Measurements from ENCODE around the gene RIN3. TPM values are rescaled to one million over a fixed set of nuclear protein-coding genes. Genes with fewer than 3 reads are reported as not detected.

The RIN3 gene
- total and polyA plus RNA-seq, 10 of the 15 experiments (the other 5 are each of a cell fraction or from before 2014, with no cell fraction given), result 0.91 to 23.3 (median 6.3) TPM

DNA sequence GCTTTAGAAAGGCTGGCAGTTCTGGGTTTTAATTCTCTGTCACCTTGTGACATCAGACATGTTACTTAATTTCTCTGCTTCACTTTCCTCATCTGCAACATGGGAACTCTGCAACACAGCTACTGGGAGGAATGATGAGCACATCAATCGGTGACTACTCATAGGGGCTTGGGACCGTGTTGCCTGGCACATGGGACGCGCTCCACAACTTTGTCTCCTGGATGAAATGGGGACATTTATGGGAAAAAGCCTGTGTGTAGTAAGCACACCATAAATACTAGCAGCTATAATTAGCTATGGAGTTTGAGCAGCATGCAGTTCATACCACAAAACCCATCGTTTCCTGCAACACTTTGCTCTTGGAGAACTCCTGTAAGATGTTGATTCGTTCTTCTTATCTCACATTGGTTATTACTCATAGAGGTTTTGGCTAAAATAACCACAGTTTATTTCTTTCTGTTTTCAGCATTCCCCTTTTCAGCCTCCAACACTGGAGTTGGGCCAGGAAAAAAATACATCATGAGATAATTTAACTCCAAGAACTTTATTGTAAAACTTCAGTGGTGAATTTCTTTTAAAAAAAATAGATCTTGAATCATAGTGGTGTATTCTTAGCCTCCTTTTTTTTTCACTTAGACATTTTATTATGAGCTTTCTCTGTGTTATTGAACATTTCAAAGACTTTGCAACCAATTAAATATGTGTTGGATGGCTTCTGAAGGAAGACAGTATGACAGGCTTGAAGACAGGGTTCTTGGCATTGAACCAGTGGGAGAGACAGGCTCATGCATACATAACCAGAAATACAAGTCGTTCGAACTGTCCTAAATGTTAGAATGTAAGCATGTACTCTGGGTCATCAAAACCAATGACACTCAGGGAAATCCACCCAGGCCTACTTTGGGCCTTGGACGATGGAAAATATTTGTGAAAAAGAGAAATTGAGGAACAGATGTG, 72.7 kb downstream of the RIN3 start:
- peak overlapping the region; percentile 83 for H3K4me2 ChIP-seq (ENCODE audit: control insufficient read depth, insufficient read depth)
- no peaks in the 10 kb centered on the region for H3K79me2 ChIP-seq (ENCODE audit: control insufficient read depth, insufficient read depth, low read length)
- WGBS (ENCODE audit: insufficient coverage, insufficient replicate concordance, low lambda C conversion rate, missing lambda C conversion rate), result 48% methylated on average over 9 of the region's 9 CpGs
- H3K36me3 ChIP-seq (ENCODE audit: control insufficient read depth in 2 of 2, insufficient read depth in 2 of 2, low read length in 1 of 2), result no peaks in the 10 kb centered on the region; a peak in 1 of 4 replicates
- peak; percentile 76 for DNase-seq (ENCODE audit: low read depth, low spot score)
- no peaks in the 10 kb centered on the region; the same call in 1 of the 2 replicates for H4K20me1 ChIP-seq (ENCODE audit: control insufficient read depth, insufficient read depth)
- no peak overlapping the region for H3K4me3 ChIP-seq
- ChIA-PET CTCF (interaction anchor here (0.5 to 6.5 kb wide), 26 partner anchors 9 to 480 kb away, joined by 3 to 81 read pairs (median 5); partner anchors contain the start of gene ATXN3), POLR2A (interaction anchor here (0.6 to 2.1 kb wide), 9 partner anchors 9 to 146 kb away, joined by 3 to 11 read pairs (median 6); no protein-coding TSS in a partner anchor), SMC1A (ENCODE audit: uncharacterized antibody, unreplicated experiment) (interaction anchor here (0.5 to 8.7 kb wide), 33 partner anchors 9 to 480 kb away, joined by 3 to 137 read pairs (median 4); partner anchors contain the start of gene ATXN3), RAD21 (ENCODE audit: unreplicated experiment) (interaction anchor here (0.6 to 8.7 kb wide), 26 partner anchors 8 to 235 kb away, joined by 3 to 101 read pairs (median 4); no protein-coding TSS in a partner anchor)
- no peak overlapping the region for H2AFZ ChIP-seq (ENCODE audit: control insufficient read depth, low read depth, low read length)
- in situ Hi-C loops (cut with MboI) (loop anchor here (10.0 kb wide), 1 partner anchor 189 kb away; no protein-coding TSS in a partner anchor), intact Hi-C loops (cut with micrococcal nuclease; ENCODE audit: unreplicated experiment) (loop anchor here (5.0 kb wide), 2 partner anchors 74 to 196 kb away; partner anchors contain the start of gene RIN3)
- FAIRE-seq, result no peak
- H3K4me1 ChIP-seq (ENCODE audit: control insufficient read depth, insufficient read depth, low read length), result peaks cover 71% of the 10 kb centered on the region
- H3K27me3 ChIP-seq (replicated peaks in 1 of 2; ENCODE audit: control insufficient read depth in 2 of 2, insufficient read depth in 2 of 2, low read length in 1 of 2), result no peaks in the 10 kb centered on the region
- H3K9ac ChIP-seq (ENCODE audit: control insufficient read depth, insufficient read depth, low read length), result no peak overlapping the region
- no TSS peak for BruUV-seq (replicated peaks)
- peak; percentile 36 for ATAC-seq
- peak overlapping the region; percentile 32; the same call in 1 of the 2 replicates for H3K27ac ChIP-seq (ENCODE audit: control insufficient read depth, insufficient read depth)
- peaks cover 6% of the 10 kb centered on the region; the same call in 2 of the 3 replicates for H3K9me3 ChIP-seq (replicated peaks; ENCODE audit: control insufficient read depth, insufficient read depth, low read length)
- TF ChIP-seq CEBPB (IDR thresholded peaks at IDR 0.05; ENCODE audit: borderline replicate concordance in 1 of 2, low read depth in 2 of 2, low read length in 2 of 2) (peak in 1 of 2 experiments; percentile 70; a peak in 1 of 4 replicates), RUNX3 (IDR thresholded peaks at IDR 0.05; ENCODE audit: low read length) (peak; percentile 100), GABPA (IDR thresholded peaks at IDR 0.05; ENCODE audit: low read depth) (peak; percentile 49; the same call in 1 of the 2 replicates), NR2F1 (conservative IDR thresholded peaks at IDR 0.05) (peak; percentile 38; the same call in 1 of the 2 replicates), MTA3 (IDR thresholded peaks at IDR 0.05; ENCODE audit: borderline replicate concordance, low read length) (peak; percentile 87; the same call in 1 of the 2 replicates), CREM (IDR thresholded peaks at IDR 0.05; ENCODE audit: low read depth) (peak; percentile 67; the same call in 1 of the 2 replicates), ZNF217 (IDR thresholded peaks at IDR 0.05) (peak; percentile 80), ETV6 (conservative IDR thresholded peaks at IDR 0.05 in 1 of 2, IDR thresholded peaks at IDR 0.05 in 1 of 2; ENCODE audit: borderline replicate concordance in 1 of 2, low read depth in 1 of 2) (peak in 1 of 2 experiments; percentile 83; a peak in 2 of 4 replicates), CHD4 (IDR thresholded peaks at IDR 0.05) (no peak), NFIC (IDR thresholded peaks at IDR 0.05; ENCODE audit: low read depth, low read length) (peak; percentile 95)
- TF ChIP-seq, protein P1, sequence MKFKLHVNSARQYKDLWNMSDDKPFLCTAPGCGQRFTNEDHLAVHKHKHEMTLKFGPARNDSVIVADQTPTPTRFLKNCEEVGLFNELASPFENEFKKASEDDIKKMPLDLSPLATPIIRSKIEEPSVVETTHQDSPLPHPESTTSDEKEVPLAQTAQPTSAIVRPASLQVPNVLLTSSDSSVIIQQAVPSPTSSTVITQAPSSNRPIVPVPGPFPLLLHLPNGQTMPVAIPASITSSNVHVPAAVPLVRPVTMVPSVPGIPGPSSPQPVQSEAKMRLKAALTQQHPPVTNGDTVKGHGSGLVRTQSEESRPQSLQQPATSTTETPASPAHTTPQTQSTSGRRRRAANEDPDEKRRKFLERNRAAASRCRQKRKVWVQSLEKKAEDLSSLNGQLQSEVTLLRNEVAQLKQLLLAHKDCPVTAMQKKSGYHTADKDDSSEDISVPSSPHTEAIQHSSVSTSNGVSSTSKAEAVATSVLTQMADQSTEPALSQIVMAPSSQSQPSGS (IDR thresholded peaks at IDR 0.05; ENCODE audit: low read length), result peak; percentile 86
- TF ChIP-seq, protein P2, sequence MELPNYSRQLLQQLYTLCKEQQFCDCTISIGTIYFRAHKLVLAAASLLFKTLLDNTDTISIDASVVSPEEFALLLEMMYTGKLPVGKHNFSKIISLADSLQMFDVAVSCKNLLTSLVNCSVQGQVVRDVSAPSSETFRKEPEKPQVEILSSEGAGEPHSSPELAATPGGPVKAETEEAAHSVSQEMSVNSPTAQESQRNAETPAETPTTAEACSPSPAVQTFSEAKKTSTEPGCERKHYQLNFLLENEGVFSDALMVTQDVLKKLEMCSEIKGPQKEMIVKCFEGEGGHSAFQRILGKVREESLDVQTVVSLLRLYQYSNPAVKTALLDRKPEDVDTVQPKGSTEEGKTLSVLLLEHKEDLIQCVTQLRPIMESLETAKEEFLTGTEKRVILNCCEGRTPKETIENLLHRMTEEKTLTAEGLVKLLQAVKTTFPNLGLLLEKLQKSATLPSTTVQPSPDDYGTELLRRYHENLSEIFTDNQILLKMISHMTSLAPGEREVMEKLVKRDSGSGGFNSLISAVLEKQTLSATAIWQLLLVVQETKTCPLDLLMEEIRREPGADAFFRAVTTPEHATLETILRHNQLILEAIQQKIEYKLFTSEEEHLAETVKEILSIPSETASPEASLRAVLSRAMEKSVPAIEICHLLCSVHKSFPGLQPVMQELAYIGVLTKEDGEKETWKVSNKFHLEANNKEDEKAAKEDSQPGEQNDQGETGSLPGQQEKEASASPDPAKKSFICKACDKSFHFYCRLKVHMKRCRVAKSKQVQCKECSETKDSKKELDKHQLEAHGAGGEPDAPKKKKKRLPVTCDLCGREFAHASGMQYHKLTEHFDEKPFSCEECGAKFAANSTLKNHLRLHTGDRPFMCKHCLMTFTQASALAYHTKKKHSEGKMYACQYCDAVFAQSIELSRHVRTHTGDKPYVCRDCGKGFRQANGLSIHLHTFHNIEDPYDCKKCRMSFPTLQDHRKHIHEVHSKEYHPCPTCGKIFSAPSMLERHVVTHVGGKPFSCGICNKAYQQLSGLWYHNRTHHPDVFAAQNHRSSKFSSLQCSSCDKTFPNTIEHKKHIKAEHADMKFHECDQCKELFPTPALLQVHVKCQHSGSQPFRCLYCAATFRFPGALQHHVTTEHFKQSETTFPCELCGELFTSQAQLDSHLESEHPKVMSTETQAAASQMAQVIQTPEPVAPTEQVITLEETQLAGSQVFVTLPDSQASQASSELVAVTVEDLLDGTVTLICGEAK (IDR thresholded peaks at IDR 0.05; ENCODE audit: borderline replicate concordance), result peak; percentile 69; the same call in 1 of the 2 replicates
- TF ChIP-seq, protein P3, sequence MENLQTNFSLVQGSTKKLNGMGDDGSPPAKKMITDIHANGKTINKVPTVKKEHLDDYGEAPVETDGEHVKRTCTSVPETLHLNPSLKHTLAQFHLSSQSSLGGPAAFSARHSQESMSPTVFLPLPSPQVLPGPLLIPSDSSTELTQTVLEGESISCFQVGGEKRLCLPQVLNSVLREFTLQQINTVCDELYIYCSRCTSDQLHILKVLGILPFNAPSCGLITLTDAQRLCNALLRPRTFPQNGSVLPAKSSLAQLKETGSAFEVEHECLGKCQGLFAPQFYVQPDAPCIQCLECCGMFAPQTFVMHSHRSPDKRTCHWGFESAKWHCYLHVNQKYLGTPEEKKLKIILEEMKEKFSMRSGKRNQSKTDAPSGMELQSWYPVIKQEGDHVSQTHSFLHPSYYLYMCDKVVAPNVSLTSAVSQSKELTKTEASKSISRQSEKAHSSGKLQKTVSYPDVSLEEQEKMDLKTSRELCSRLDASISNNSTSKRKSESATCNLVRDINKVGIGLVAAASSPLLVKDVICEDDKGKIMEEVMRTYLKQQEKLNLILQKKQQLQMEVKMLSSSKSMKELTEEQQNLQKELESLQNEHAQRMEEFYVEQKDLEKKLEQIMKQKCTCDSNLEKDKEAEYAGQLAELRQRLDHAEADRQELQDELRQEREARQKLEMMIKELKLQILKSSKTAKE (IDR thresholded peaks at IDR 0.05; ENCODE audit: low read depth, poor library complexity, severe bottlenecking), result peak; percentile 59
